Measurements from ENCODE around the gene SLC39A5.

The SLC39A5 gene

GRCh38 chr12:56243731-56244181 is 13.9 kb downstream of the SLC39A5 start:
- no peak for DNase-seq (ENCODE audit: low spot score)

GRCh38 chr12:56244494-56244893 is 14.6 kb downstream of the SLC39A5 start:
- no peak for DNase-seq (ENCODE audit: low spot score)

More at GRCh38 chr12:56243731-56244181, 13.9 kb downstream of the SLC39A5 start:
- Histone ChIP-seq H3K4me3 (no peak overlapping the region), H3K27ac (no peak overlapping the region)
- no peak for TF ChIP-seq CTCF (IDR thresholded peaks at IDR 0.05)

DNA sequence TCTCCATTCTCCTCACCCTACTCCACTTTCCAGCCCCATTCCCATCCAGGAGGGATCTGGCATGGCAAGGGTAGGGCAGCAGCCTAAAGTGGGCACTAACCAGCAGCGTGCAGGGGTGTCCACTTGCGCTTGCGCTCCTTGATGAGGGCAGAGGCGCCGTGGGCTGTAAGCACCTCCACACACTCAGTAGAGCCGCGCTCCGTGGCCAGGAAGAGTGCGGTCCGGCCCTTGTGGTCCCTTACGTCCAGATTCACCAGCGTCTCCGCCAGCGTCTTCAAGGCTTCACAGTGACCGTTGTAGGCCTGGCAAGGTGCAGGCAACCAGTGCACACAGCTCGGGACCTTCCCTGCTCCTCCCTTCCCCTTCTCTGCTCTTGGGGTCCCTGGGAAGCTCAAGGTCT is 18.1 kb downstream of the SLC39A5 start:
- TF ChIP-seq CTCF (IDR thresholded peaks at IDR 0.05): no peak
- no peak for DNase-seq (ENCODE audit: low spot score)
- Histone ChIP-seq H3K27ac (no peak overlapping the region), H3K4me3 (no peak overlapping the region)

More at GRCh38 chr12:56244494-56244893, 14.6 kb downstream of the SLC39A5 start:
- TF ChIP-seq CTCF (IDR thresholded peaks at IDR 0.05): no peak
- Histone ChIP-seq H3K27ac (no peak overlapping the region), H3K4me3 (no peak overlapping the region)

- no peak for DNase-seq (ENCODE audit: low spot score)
- no peak overlapping the region for H3K4me3 ChIP-seq
- no peak for TF ChIP-seq CTCF (IDR thresholded peaks at IDR 0.05)
- no peak overlapping the region for H3K27ac ChIP-seq
Observed at GRCh38 chr12:56248711-56249110, 18.9 kb downstream of the SLC39A5 start.

DNA sequence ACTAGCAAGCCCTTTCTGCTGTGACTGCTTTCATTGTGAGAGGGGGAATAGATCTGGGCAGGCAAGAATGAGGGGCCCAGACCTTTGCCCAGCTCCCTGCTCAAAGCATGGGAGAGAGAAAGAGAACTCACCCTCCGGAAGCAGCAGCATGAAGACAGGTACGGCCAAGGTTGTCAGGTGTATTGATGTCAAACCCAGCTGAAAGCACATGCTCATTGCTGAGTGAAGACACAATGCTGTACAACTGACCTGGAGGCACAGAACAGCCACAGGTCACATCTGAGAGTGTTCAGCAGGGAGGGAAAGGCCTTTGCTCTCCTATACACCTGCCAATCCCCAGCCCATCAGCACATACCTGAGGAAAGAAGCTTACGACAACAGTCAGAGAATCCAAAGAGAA is 22.8 kb downstream of the SLC39A5 start:
- no peak for DNase-seq (ENCODE audit: low spot score)
- no peak overlapping the region for H3K27ac ChIP-seq
- TF ChIP-seq CTCF (IDR thresholded peaks at IDR 0.05): no peak

GRCh38 chr12:56253091-56253490 is 23.2 kb downstream of the SLC39A5 start:
- no peak for DNase-seq (ENCODE audit: low spot score)
- Histone ChIP-seq H3K4me3 (no peak overlapping the region), H3K27ac (no peak overlapping the region)
- TF ChIP-seq CTCF (IDR thresholded peaks at IDR 0.05): no peak

More for the DNA sequence above, 22.8 kb downstream of the SLC39A5 start:
- no peak overlapping the region for H3K4me3 ChIP-seq

DNA sequence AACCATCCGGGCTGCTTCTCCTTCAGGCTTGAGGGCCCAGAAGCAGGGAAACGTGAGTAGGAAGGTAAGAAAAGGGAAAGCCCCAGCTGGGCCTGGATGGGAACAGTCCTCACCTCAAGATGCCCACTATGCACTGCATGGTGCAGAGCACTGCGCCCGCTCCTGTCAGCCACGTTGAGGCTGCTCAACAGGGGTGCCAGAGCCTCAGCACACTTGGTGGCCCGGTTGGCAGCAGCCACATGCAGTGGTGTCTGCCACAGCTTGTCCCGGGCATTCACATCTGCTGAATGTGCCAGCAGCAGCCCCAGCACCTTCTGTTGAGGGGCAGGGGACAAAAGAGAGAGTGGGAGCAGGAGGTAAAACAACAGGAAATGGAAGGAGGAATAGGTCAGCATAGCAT is 25.8 kb downstream of the SLC39A5 start:
- no peak overlapping the region for H3K27ac ChIP-seq
- no peak for TF ChIP-seq CTCF (IDR thresholded peaks at IDR 0.05)
- DNase-seq (ENCODE audit: low spot score): no peak
- no peak overlapping the region for H3K4me3 ChIP-seq

Data from coronary artery (tissue), 2 donors.